Measurements from ENCODE around the gene FAM241B.

Gene FAM241B

GRCh38 chr10:69681436-69681835, 51.4 kb downstream of the FAM241B start:
- no peak overlapping the region for H3K4me3 ChIP-seq (ENCODE audit: low read depth, low read length)
- no peak for TF ChIP-seq CTCF (IDR thresholded peaks at IDR 0.05; ENCODE audit: low read depth, low read length, missing control alignments)
- in situ Hi-C loops (cut with HindIII; ENCODE audit: low sequenced_read_pairs), result loop anchor here (5.0 kb wide), 1 partner anchor 76 kb away; no protein-coding TSS in a partner anchor
- no peak for DNase-seq (ENCODE audit: low read depth)

GRCh38 chr10:69682955-69683474, 53.0 kb downstream of the FAM241B start:
- DNase-seq (ENCODE audit: low read depth), result no peak
- in situ Hi-C loops (cut with HindIII; ENCODE audit: low sequenced_read_pairs), result loop anchor here (5.0 kb wide), 1 partner anchor 74 kb away; no protein-coding TSS in a partner anchor
- TF ChIP-seq CTCF (IDR thresholded peaks at IDR 0.05; ENCODE audit: low read depth, low read length, missing control alignments), result no peak
- no peak overlapping the region for H3K4me3 ChIP-seq (ENCODE audit: low read depth, low read length)

All from astrocyte of the cerebellum (primary cell).